GM21529 (cell line): ENCODE data around the gene SLC19A1.

Experiments used
- ATAC-seq: cut with Tn5 transposase; IDR thresholded peaks from one replicate; pipeline ENCODE4 v1.9.1; 2021; ENCODE audit not compliant: unreplicated experiment

The SLC19A1 gene

GRCh38 chr21:45558044-45558721 lies 15.9 kb upstream of the SLC19A1 start:
- no peak for ATAC-seq

DNA sequence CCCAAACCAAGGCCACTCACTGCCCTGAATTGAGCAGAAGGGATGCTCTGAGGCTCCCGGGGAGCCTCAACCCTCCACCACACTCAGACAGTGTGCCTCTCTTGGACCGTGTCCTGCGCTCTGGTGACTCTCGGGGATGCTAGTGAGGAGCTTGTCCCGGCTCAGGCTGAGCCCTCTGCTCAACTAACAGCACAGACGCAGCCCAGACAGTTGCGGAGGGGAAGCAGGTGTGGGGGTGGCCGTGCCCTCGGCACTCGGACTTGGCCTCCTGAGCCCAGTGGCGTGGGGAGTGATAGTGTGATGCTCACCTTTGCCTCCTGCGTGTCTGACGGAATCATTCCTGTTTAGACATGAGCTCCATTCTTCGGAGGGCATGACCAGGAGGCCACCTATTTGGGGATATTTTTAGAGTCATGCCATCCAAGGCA lies 15.4 kb upstream of the SLC19A1 start:
- no peak for ATAC-seq

- ATAC-seq: no peak
Observed at GRCh38 chr21:45556645-45557615, 14.7 kb upstream of the SLC19A1 start.

- ATAC-seq: no peak
Observed at GRCh38 chr21:45556302-45556644, 14.0 kb upstream of the SLC19A1 start.

GRCh38 chr21:45555557-45556301 lies 13.5 kb upstream of the SLC19A1 start:
- ATAC-seq: no peak

GRCh38 chr21:45555251-45555556 lies 13.0 kb upstream of the SLC19A1 start:
- no peak for ATAC-seq

GRCh38 chr21:45554477-45555175 lies 12.4 kb upstream of the SLC19A1 start:
- ATAC-seq: peak; percentile 39

DNA sequence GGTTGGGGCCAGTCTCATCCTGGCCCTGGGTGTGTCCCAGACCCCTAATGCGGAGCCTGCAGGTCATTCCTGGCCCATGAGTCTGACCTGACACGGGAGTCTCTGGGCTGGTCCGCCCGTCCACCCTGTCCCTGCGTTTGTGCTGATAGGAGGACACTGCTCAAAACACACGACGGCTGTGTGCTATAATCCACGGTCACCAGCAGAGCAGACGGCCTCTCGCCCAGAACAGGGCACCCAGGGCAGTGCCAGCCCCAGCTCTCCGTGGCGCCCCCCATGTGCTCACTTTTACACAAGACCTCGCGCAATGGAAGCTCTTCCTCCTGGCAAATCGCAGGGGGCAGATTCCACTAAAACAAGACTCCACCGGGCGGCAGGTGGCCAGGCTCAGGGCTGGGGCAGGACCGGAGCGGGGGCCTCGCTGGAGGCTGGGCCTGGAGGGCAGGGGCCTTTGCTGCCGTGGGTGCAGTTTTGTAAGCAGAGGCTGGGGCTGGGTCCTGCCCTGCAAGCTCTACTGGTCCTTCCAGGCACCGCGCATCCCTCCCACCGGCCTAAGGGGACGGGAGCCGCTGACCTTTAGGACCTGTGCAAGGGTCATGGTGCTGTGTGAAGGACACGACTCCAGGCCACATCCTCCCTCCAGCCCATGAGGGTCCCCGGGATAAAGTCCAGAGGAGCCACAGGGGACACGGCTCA lies 10.6 kb upstream of the SLC19A1 start:
- no peak for ATAC-seq

GRCh38 chr21:45551783-45552695 lies 9.8 kb upstream of the SLC19A1 start:
- ATAC-seq: no peak

- ATAC-seq: no peak
Observed at GRCh38 chr21:45551316-45551715, 9.1 kb upstream of the SLC19A1 start.

DNA sequence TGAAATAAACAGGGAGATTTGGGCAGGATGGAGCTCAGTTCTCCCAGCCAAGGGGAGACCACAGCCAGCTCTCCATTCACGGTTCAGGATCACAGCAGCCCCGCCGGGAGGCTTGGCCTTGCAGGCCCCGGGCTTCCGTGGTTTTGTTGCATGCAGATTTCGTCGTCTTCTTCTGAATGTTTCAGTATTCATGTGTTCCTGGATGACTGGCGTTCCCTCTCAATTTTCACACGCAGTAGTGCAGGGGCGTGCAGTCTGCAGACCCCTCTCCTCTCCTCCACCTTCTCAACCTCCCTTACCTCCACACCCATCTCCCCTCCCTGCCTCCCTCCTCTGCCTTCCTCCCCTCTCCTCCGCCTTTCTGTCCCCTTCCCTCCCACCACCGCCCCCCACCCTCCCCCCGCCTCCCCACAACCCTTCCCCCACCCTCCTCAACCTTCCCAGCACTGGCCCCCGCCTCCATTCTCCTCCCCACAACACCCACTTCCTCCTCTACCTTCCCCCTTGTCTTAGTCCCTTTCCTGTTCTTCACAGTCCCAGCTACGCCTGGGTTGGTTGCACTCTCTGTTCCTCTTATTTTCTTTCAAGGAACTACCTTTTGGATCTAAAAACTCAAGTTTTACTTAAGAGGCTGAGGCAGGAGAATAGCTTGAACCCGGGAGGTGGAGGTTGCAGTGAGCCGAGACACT lies 8.4 kb upstream of the SLC19A1 start:
- ATAC-seq: peak; percentile 68

DNA sequence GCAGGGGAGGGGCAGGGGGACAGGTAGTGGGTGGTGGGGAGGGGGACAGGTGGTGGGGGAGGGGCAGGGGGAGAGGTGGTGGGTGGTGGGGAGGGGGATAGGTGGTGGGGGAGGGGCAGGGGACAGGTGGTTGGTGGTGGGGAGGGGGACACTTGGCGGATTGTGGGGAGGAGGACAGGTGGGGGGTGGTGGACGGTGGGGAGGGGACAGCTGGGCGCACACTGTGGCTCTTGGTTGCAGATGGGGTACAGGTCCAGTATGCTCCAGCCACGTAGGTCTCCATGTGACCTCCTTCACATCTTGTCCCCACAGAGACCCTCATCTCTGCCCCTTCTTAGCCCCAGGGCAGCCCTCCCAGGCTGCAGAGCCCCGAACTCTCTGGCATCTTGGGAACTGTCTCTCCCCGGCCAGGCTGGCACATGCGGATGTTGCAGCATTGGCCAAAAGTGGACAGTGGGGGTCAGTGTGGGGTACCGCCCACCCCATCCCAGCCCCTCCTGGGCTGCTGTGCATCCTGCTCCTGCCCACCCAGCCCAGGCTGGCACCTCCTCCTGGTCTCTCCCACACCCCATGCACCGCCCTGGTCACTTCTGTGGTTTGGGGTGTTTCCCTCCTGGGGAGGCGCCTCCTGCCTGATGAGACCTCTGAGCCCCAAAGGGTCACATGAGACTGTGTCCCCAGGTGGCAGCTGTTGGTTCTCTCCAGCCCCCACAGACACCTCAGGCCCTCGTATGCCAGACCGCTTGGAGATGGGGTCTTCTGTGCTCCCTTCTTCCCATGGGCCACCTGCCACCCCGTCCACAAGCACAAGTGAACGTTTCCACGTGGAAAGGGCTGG lies 7.6 kb upstream of the SLC19A1 start:
- peak; percentile 41 for ATAC-seq

DNA sequence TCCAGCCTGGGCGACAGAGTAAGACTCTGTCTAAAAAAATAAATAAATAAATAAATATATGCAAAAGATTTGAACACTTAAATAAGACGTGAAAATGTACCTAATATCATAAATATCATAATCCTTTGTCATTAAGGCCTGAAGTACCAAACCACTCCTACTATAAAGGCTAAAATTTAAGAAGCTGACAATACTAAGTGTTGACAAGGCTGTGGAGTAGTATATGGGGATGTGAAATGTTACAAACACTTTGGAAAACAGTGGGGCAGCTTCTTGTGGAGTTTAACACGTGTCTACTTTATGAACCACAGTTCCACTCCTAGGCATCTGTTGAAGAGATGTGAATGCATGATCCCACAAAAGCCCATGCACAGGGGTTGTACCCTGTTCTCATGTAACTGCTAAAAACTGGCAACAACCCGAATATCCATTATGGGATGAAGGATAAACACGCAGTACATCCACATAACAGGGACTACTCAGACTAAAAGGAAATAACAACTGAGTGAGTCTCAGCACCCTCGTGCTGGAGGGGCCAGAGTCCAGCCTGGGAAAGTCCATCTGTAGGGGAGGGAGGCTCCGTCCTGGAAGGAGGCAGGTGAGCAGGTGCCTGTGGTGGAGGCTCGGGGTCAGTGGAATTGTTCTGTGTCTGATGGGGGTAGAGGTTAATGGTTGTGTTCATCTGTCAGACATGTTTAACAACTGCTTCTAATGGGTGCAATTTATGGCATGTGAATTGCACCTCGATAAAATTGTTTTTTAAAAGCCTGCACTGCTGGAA lies 6.7 kb upstream of the SLC19A1 start:
- ATAC-seq: no peak

- ATAC-seq: no peak
Observed at GRCh38 chr21:45547545-45547900, 5.3 kb upstream of the SLC19A1 start.

- no peak for ATAC-seq
Observed at GRCh38 chr21:45546636-45547544, 4.7 kb upstream of the SLC19A1 start.
